ENCODE measurements around the gene NKX2-2.

The NKX2-2 gene

DNA sequence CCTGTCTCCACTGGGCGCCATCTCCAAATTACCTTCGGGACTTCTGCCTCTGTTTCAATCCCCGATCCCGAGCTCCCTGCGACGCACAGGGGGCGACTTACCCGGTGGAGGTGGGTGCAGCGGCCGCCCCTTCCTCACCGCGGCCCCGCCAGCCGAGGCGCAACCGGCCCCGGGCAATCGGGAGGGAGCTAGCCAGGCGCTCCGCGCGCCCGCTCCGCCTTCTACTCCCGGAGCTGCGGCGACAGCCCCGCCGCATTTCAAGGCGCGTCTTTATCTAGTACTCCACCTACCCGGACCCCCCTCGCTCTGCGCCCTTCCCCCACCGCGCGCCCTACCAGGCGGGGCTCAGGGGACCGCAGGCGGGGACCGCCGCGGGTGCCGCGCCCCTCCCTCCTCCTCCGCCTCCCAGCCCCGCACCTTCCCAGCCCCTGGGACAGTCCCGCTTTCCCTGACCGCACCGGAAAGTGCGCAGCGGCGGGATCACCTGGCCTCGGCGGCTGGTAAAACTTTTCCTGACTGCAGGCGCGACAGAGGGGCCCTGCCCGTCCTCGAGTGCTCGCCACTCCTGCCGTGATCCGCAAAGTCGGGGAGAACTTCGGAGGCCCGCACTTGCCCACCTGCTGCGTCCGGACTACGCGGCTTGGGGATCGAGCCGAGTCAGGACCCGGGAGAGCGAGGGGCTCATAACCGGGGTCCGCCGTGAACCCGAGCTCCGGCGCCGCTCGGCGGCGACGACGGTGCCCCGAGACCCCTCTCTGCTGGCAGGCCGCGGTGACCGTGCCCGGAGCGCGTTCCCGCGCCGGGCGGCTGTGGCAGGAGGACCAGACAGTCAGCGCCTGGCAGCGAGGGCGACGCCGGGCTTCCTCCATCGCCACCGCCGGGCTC, 8.0 kb upstream of the NKX2-2 start:
- no peak for DNase-seq

DNA sequence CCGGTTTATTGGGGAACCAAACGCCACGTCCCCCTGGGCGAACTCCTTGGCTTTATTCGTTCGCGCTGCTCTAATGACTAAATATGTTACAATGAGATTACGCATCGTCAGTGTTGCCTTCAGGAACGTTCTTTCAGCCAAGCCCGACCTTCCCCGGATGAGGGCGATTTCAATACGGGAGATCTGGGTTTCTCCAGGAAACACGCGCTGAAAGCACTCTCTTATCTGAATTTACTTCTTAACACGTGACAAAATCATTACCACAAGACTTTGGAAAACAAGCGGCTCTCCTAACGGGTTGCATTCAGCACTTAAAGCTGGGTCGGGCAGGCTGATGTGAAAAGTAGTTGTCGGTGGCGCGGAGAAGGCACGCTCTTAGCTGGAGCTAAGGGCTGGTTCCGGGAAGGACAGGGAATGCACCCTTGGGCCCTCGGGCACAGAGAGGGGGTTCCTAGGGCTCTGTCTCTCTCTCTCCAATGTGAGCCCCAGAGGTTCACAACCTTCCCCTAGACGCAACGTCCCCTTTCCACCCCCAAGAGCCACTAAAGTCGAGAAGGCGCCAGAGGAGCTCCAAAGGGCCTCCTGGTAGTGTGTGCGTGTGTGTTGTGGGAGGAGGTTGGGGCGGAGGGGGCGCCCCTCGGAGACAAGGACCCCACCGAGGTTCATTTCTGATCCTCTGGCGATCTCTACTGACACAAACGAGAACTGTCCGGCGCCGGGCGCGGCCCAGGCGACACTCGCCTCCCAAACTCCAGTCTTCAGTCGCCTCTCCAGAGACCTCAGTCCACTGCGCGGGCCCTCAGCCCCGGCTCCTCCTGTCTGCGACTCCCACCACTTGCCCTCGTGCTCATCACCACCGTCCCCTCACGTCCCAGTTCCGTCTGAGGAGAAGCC, 7.1 kb upstream of the NKX2-2 start:
- no peak for DNase-seq

- no peak for DNase-seq
Observed at GRCh38 chr20:21519136-21519584, 5.3 kb upstream of the NKX2-2 start.

- no peak for DNase-seq
Observed at GRCh38 chr20:21518292-21518991, 4.6 kb upstream of the NKX2-2 start.

DNA sequence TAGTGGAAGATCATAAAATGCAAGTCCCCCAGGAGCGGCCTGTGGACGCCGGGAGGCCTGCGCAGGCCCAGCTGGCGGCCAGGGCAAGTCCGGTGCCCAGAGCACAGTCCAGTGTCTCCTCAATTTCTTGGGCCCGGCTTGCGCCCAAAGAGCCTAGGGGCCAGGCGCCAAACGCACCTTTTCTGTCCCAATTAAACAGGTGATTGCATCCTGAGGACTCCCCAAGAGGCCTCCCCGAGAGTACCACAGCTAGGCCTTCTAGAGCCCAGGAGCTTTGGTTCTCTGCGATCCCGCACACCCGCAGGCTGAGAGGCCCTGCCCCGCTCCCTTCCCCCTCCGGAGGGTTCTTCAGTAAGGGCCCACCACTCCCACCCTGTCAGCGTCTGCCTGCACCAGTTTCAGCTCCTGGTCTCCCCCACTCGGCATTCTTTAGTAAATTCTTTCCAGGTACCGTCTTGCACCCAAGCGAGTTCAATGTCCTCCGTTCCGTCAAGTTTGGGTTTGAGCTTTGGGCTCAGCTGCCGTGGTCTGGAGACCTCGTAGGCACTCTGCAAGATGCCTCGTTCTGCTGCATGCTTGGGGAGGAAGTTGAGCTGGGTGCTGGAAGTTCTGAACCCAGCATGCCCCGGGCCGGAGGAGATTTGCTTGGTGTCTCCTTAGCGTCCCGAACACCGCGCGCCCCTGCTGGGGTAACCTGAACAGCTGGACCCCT, 3.9 kb upstream of the NKX2-2 start:
- no peak for DNase-seq

GRCh38 chr20:21516861-21517565, 3.1 kb upstream of the NKX2-2 start:
- no peak for DNase-seq

DNA sequence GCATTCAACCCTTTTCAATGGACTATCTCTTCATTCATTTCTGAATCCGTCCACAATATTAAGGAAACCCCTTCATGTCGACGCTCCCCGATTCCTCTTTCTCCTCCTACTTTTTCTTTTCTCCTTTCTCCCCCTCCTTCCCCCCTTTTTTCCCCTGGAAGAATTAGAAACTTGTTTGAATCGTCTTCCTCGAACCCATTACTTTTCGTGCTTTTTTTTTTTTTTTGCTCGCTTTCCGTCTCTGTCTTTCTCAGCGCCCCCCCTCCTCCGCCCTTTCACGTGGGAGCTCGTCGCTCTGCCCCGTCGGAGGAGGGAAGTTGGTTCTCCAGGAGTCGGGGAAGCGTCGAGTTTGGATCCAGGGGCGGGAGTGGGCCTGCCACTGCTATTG, 2.3 kb upstream of the NKX2-2 start:
- no peak for DNase-seq

DNA sequence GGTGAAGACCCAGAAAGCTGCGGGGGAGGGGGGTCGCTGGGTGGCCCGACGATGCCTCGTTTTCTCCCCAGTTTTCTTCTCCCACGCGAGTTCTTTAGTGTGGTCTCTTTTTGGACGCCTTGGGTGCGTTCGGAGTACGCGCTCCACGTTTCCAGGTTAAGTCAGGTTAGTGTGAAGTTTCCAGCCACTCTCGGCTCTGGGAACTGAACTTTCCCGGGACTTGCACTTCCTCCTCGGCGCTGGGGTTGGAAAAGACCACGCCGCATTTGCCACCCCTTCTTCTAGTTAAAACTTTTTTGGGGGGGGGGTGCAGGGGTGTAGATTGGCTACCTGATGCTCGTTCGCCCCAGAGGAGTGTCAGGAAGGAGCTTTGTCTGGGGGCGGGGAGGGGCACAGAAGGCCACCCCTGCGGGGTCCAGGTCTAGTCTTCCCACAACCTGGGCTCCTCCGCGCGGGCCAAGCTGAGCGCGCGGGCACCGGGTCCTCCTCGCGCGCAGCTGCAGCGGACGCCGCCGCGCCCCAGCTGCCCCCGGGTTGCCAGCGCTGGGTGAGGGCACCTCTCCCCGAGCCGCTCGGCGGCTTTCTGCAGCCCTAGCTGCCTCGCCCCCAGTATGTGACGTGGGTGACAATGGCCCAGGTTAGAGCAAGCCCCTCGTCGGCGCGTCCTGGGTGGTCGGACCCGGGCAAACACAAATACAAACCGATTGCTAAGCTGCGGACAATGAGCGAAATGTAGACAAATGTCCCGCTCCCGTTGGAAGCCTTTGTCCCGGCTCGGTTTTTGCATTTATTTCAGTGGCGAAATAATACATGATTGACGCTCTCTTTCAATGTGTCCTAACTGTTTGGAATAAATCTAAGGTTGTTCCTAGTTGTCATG, 1.7 kb upstream of the NKX2-2 start:
- DNase-seq = no peak

DNA sequence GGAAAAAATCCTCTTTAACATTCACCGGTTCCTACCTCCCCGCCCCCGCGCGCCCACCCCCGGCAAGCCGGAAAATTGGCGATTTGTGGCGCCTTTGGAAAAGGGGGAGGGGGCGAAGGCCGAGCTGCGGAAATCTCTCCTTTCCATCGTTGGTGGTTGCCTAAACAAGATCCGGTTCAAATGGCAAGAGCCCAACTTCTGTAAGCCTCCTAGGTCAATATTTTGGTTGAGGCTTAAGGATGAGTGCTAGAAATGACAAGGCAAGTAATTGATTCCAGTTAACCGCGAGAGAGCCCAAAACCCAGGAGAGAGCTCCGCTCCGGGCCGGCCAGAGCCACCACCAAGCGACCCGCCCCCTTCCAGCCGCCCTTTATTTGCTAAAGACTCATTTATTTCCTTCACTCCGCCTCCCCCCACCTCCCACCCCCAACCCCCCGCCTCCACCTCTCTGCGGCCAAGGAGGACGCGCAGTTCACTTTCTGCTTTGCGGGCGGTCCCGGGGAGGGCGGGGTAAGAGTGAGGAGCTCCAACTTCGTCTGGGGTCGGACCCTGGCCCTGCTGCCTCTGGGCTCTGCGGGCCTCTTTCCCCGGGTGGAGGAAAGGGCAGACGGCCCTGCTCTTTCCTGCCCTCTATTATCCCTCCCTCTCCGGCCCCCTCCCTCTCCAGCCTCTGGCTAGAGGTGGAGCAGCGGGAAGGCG, 838 bp upstream of the NKX2-2 start:
- DNase-seq = no peak

DNA sequence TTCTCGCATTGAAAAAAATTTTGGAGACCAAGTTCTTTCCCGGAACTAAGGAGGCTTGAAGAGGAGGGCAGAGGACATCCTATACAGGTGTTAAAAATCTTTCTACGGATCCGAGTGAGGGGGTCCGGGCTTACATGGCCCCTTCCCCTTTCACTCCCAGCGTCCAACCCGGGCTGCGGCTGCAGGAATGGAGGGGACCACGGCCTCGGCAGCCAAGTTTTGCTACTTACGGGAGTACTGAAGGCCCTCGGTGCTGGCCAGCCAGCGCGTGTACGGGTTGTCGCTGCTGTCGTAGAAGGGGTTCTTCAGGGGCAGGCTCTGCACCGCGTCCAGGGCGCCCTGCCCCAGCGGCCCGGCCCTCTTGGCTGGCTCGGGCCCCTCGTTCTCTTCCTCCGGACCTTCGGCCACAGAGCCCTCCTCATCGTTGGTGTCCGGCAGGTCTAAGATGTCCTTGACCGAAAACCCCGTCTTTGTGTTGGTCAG, 642 bp downstream of the NKX2-2 start:
- DNase-seq = no peak

- no peak for DNase-seq
Observed at GRCh38 chr20:21512634-21513180, 1.2 kb downstream of the NKX2-2 start.

DNA sequence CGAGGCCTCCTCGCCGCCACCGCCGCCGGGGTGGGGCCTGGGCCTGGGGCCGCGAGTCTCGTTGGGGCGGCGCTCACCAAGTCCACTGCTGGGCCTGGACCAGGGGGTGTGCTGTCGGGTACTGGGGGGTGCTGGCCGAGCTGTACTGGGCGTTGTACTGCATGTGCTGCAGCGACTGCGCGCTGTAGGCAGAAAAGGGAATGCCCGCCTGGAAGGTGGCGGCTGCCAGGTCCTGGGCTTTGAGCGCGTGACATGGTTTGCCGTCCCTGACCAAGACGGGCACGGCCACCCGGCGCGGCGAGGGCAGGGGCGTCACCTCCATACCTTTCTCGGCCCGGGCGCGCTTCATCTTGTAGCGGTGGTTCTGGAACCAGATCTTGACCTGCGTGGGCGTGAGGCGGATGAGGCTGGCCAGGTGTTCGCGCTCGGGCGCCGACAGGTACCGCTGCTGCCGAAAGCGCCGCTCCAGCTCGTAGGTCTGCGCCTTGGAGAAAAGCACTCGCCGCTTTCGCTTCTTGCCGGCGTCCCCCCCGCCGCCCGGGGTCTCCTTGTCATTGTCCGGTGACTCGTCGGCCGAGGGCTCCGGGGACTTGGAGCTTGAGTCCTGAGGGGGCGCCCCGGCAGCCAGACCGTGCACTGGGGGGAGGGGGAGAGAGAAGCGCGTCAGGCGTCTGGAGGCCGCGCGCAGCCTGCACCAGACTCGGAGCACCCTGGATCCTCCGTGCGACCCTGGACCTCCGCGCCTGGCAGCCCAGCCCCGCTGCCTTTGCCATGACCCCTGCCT, 1.8 kb downstream of the NKX2-2 start:
- DNase-seq = no peak

- no peak for DNase-seq
Observed at GRCh38 chr20:21511485-21511849, 2.4 kb downstream of the NKX2-2 start.

DNA sequence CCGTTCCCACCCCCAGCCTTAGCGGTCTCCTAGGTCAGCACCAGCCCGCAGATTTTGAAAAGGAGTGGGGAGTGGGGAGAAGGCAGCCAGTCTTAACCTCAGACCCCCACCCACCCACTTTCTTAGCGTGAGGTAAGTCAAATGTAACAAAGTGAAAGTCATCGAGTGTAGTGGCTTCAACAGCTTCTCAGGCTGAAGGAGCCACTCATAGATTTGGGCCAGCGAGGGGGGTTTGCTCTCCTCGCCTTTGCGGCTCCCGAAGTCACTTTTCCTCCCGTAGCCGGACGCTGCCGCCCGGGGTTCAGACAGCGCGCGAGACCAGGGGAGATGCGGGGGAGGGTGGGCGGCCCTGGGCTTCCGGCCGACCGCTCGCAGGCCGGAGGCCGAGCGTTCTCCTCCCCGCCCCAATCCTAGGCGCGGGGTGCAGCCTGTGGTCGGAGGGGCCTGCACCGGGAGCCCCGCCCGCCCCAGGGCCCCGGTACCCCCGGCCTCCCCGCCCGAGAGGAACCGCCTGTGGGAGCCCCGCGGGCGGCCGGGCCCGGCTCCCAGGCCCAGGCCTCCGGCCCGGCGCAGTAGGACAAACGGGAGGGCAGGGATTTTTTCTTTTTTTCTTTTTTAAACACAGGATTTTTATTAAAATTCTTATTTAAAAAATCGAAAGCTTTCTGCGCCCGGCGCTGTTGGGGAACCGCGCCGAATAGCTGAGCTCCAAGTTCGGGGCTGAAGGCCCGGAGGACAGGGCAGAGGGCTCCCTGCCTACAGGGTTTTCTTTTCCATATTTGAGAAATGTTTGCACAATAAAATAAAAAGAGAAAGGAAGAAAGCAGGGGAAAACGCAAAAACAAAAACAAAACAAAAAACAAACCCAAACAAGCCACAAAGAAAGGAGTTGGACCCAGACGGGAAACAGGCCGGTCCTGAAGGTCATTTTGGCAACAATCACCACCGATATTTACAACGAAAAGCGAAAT, 3.2 kb downstream of the NKX2-2 start:
- DNase-seq = no peak

DNA sequence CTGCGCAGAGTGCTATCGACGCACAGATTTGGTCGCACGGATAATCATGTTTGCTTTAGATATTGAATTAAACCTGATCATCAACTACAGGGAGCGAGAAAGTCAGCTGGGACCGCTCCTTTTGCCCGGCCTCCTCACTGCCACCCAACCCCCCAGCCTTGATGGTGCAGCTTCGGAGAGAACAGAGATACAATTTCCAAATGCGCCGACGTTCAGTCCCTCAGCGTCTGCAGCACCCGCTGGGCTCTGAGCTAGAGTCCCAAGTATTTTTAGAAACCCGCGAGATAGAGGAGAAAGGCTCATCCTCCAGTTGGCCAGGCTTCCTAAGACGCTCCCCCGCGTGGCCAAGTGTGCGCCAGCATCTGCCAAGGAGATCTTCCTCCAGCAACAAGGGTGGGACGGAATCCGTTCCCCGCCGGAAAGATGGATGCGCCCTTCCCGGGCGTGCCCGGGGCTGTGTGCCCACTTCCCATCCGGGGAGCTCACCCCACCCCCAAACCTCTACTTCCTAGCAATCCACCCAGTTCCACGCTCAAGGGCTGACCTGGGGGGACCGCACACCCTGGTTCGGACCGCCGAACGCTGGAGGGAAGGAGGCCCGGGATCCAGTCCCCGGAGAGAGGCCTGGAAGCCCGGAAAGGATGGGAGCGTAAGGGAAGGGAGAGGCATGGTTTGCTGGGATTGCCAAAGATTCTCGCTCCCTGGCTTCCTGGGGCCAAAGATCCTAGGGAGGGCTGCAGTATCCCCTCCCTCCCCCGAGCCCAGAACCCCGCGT, 4.1 kb downstream of the NKX2-2 start:
- DNase-seq = no peak

DNA sequence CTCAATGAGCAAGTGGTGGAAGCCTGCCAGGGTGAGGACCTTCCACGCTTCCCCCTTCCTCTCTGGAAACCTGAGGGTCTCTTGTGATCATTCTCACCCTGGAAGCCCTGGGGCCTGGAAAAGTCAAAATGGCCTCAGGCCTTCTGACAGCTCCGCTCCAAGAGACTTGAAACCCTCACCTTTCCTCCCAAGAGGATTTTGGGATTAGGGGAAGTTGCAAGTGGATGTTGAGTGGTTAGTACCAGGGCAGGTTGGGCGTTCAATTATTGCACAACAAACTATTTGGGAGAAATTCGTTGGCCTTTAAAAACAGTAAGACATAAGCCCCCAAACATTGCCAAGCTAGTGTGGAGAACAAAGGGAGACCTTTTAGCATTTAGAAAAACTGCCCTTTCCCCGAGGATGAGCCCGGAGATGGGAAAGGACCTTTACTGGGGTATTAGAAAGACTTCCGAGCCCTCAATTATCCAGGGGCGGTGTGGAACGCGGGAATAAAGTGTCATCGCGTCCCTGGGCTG, 4.7 kb downstream of the NKX2-2 start:
- DNase-seq = no peak

Measured in GF-D8 (cell line).